Thymus (tissue), 11 donors: ENCODE measurements around the gene NKX2-8. TPM values are rescaled to one million over a fixed set of nuclear protein-coding genes. Genes with fewer than 3 reads are reported as not detected.

ENCODE experiments used
- DNase-seq, 9 donors: peaks; one replicate each; pipeline ENCODE4 v3.0.0-alpha.2; 2013; ENCODE audit warnings: low spot score in 9 of 9, low read depth in 6 of 9, missing footprints in 1 of 9
- H3K27ac ChIP-seq, 2 donors: one replicate each; pipeline ENCODE4 v1.5.1; 2013; ENCODE audit warnings: control low read depth in 1 of 2, low read depth in 1 of 2, low read length in 1 of 2, mild to moderate bottlenecking in 1 of 2, moderate library complexity in 1 of 2
- H3K27me3 ChIP-seq, 2 donors: one replicate each; pipeline ENCODE4 v1.5.1; 2013; ENCODE audit warnings: low read length in 1 of 2; ENCODE audit not compliant: control insufficient read depth in 2 of 2, insufficient read depth in 1 of 2
- H3K36me3 ChIP-seq, 2 donors: one replicate each; pipeline ENCODE4 v1.5.1; 2013; ENCODE audit warnings: low read length in 1 of 2, mild to moderate bottlenecking in 1 of 2, moderate library complexity in 1 of 2; ENCODE audit not compliant: control insufficient read depth in 2 of 2, insufficient read depth in 2 of 2
- H3K4me1 ChIP-seq, 2 donors: one replicate each; pipeline ENCODE4 v1.5.1; 2013; ENCODE audit warnings: low read length in 2 of 2; ENCODE audit not compliant: control insufficient read depth in 2 of 2, insufficient read depth in 2 of 2
- H3K4me3 ChIP-seq, 2 donors: one replicate each; pipeline ENCODE4 v1.5.1; 2013; ENCODE audit warnings: low read length in 2 of 2, control low read depth in 1 of 2, mild to moderate bottlenecking in 1 of 2
- H3K9me3 ChIP-seq, 2 donors: one replicate each; pipeline ENCODE4 v1.5.1; 2013; ENCODE audit warnings: low read length in 1 of 2, mild to moderate bottlenecking in 1 of 2; ENCODE audit not compliant: control insufficient read depth in 2 of 2, insufficient read depth in 1 of 2
- WGBS: extraction: QIAGEN DNeasy Blood & Tissue Kit; methylation state at CpG from one replicate; pipeline ENCODE4 v1.1.7; 2013; 5-methylcytosine and 5-hydroxymethylcytosine counted together
- polyA plus RNA-seq: library from polyadenylated mRNA; stranded (reverse); fragments of 200-250 nt; gene quantifications from one replicate; pipeline ENCODE4 v1.2.3, GENCODE V29; 2013
- total RNA-seq: library from RNA; stranded (reverse); fragments of 120-200 nt; gene quantifications from one replicate; pipeline ENCODE4 v1.2.4, GENCODE V29; 2013
- donor health status: healthy.

The NKX2-8 gene
- total and polyA plus RNA-seq, 2 donors = 0.05 to 0.32 TPM

GRCh38 chr14:36605506-36605857 is 23.1 kb upstream of the NKX2-8 start:
- 49% methylated on average over 1 of the region's 1 CpG for WGBS
- no peak overlapping the region for H3K4me3 ChIP-seq
- no peak overlapping the region for H3K27ac ChIP-seq
- DNase-seq = no peak
- H3K4me1 ChIP-seq = no peaks in the 10 kb centered on the region
- H3K27me3 ChIP-seq = no peaks in the 10 kb centered on the region
- no peaks in the 10 kb centered on the region for H3K9me3 ChIP-seq
- no peaks in the 10 kb centered on the region for H3K36me3 ChIP-seq

DNA sequence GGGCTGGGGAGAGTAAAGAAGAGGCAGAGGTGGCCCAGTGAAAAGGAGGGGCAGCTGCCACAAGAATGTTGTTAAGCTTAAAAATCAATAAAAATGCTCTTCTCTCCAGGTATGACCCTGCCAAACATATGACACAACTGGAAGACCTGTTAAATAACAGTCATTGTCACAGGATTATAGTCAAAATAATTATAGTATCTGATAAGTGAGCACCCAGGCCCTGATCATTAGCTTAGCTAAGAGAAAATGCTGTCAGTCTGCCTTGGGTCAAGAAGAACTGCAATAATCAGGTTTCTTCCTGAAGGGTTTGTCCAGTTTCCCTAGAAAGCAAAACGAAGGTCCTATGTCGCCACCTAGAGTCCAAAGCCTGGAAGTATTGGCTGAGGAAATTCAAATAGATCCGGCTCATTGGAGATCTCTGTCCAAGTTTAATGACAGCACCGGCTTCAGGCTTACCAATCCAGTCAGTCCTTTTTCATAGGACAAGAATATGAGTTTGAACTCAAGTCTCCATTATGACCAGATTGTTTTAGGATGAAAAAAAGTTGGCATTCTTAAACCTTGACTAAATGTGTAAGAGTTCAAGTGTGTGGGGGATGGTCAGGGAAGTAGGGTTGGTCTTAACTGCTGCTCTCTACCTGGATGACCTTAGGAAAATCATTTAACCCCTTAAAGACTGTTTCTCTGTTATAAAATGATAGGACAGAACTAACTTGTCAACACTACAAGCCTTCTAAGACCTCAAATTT is 22.5 kb upstream of the NKX2-8 start:
- H3K27me3 ChIP-seq = no peaks in the 10 kb centered on the region
- under 1% methylated on average over 4 of the region's 4 CpGs for WGBS
- no peaks in the 10 kb centered on the region for H3K36me3 ChIP-seq
- no peak overlapping the region for H3K27ac ChIP-seq
- H3K4me3 ChIP-seq = no peak overlapping the region
- H3K4me1 ChIP-seq = no peaks in the 10 kb centered on the region
- H3K9me3 ChIP-seq = no peaks in the 10 kb centered on the region
- peak in 7 of 9 donors; percentile 4 to 61 (median 39) for DNase-seq

DNA sequence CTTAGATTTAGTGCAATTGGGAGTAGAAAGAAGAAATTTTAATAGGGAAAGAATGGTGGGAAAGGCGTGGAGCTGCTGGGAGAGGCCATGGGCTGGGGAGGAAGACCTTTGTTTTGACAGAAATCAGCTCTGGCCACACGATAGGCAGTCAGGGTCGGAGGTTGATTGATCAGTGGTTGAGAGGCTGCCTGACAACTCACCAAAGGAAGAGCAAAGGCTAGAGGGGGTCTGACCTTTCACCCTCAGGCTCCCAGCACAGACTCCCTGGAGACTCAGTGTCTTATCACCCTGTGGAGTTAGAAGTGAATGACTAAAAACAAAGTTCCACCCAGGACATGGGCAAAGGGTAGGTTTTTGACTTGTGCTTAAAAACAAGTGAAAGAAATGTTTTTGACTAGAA is 18.0 kb upstream of the NKX2-8 start:
- H3K27me3 ChIP-seq = peaks cover 2% of the 10 kb centered on the region in 2 donors
- no peak for DNase-seq
- 6% methylated on average over 3 of the region's 3 CpGs for WGBS
- no peaks in the 10 kb centered on the region for H3K36me3 ChIP-seq
- H3K4me1 ChIP-seq = no peaks in the 10 kb centered on the region
- no peak overlapping the region for H3K4me3 ChIP-seq
- no peak overlapping the region for H3K27ac ChIP-seq
- H3K9me3 ChIP-seq = no peaks in the 10 kb centered on the region

- H3K4me1 ChIP-seq = no peaks in the 10 kb centered on the region
- H3K4me3 ChIP-seq = no peak overlapping the region
- no peak for DNase-seq
- H3K36me3 ChIP-seq = no peaks in the 10 kb centered on the region
- no peaks in the 10 kb centered on the region for H3K9me3 ChIP-seq
- H3K27me3 ChIP-seq = peaks cover 8 to 28% of the 10 kb centered on the region in 2 donors
- no peak overlapping the region for H3K27ac ChIP-seq
Measured at GRCh38 chr14:36591482-36591881, 9.1 kb upstream of the NKX2-8 start.

DNA sequence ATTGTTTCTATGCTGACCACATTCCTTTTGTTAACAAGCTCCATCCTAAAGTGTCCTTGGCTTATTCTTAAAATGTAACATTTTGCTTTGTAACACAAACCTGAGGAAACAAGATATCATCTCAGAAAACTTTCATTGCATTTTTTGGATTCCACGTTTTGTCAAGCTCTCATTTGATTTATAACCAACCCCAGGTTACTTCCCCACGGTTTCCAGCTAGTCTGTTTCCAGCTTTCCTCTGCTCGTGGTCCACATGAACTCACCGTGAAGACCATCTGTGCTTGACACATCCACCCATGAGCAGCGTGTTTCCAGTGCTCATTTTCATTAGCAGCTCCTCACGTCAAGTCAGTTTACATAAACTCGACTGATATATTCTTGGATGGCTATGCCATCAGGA is 6.4 kb upstream of the NKX2-8 start:
- Histone ChIP-seq H3K36me3 (no peaks in the 10 kb centered on the region), H3K27me3 (peaks cover 20 to 52% of the 10 kb centered on the region in 2 donors), H3K27ac (no peak overlapping the region), H3K4me3 (no peak overlapping the region), H3K9me3 (peaks cover 0 to under 1% of the 10 kb centered on the region in 2 donors), H3K4me1 (no peaks in the 10 kb centered on the region)
- WGBS = 5% methylated on average over 7 of the region's 7 CpGs
- DNase-seq = no peak

DNA sequence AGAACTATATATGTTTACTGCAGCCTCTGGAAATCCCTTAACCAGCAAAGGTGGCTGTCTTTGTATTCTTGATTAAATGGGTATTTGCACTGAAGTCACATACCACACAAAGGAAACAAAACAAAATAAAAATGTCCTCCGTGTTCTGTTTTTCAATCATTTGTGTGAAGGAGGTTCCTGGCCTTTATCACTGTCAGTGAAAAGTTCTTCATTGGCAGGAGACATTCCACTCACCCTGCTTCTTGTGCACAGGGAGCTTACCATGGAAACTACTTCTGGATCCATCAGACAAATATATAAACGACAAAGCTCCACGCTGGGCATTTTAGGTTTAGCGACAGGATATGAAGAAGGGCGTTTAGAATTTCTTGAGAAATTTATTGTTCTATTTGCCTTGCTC is 5.7 kb upstream of the NKX2-8 start:
- Histone ChIP-seq H3K9me3 (peaks cover 0 to 6% of the 10 kb centered on the region in 2 donors), H3K4me1 (no peaks in the 10 kb centered on the region), H3K36me3 (no peaks in the 10 kb centered on the region), H3K27ac (no peak overlapping the region), H3K4me3 (no peak overlapping the region), H3K27me3 (peaks cover 27 to 58% of the 10 kb centered on the region in 2 donors)
- DNase-seq = no peak
- WGBS = 6% methylated on average over 5 of the region's 5 CpGs

GRCh38 chr14:36585100-36585499 is 2.7 kb upstream of the NKX2-8 start:
- peaks cover 55 to 79% of the 10 kb centered on the region in 2 donors for H3K27me3 ChIP-seq
- DNase-seq = no peak
- H3K9me3 ChIP-seq = peaks cover 0 to 6% of the 10 kb centered on the region in 2 donors
- no peak overlapping the region for H3K27ac ChIP-seq
- no peaks in the 10 kb centered on the region for H3K36me3 ChIP-seq
- H3K4me1 ChIP-seq = peaks cover 0 to 2% of the 10 kb centered on the region in 2 donors
- H3K4me3 ChIP-seq = no peak overlapping the region
- 17% methylated on average over 5 of the region's 5 CpGs for WGBS

DNA sequence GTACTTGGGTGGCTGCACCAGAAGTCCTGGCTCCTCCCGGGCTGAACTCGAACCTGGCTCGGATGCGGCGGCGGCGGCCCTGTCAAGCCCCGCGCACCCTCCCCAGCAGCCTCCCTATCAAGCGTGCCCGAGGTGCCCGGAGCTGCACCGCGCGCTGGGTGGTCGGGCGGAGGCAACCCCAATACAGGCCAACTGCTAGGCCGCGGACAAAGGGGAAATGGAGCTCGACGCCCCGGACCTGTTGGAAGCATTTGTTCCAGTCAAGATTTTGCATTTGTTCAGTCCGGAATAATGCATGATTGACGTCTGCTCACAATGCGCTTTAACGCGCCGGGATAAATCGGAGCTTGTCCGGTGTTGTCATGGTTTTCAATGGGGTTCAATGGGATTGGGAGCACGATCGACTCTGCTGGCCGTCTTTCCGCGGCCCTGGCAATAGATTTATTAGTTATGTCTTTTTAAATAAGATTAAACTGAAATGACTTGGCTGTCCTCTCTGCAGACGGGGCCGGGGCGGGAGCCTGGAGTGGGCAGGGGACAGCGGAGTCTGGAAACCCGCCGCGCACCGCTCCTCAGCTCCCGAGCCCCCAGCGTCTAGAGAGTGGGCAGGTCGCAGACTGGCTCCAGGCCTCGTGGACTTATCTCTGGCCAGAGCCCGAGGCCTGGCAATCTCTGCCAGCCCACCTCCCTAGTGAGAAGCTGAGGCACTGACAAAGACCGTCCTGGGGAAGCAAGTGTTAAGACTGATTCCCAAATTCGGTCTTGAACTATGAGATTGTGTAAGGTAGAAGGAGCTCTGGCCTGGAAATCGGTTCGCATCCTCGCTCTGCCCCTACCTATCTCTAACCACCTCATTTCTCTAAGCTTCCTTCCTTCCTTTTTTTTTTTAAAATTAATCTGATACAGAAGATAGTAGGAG is 1.7 kb upstream of the NKX2-8 start:
- WGBS = 10% methylated on average over 53 of the region's 53 CpGs
- Histone ChIP-seq H3K27ac (no peak overlapping the region), H3K27me3 (peaks cover 64 to 84% of the 10 kb centered on the region in 2 donors), H3K4me1 (peaks cover 0 to 2% of the 10 kb centered on the region in 2 donors), H3K9me3 (peaks cover 0 to 6% of the 10 kb centered on the region in 2 donors), H3K36me3 (no peaks in the 10 kb centered on the region), H3K4me3 (no peak overlapping the region)
- DNase-seq = no peak

DNA sequence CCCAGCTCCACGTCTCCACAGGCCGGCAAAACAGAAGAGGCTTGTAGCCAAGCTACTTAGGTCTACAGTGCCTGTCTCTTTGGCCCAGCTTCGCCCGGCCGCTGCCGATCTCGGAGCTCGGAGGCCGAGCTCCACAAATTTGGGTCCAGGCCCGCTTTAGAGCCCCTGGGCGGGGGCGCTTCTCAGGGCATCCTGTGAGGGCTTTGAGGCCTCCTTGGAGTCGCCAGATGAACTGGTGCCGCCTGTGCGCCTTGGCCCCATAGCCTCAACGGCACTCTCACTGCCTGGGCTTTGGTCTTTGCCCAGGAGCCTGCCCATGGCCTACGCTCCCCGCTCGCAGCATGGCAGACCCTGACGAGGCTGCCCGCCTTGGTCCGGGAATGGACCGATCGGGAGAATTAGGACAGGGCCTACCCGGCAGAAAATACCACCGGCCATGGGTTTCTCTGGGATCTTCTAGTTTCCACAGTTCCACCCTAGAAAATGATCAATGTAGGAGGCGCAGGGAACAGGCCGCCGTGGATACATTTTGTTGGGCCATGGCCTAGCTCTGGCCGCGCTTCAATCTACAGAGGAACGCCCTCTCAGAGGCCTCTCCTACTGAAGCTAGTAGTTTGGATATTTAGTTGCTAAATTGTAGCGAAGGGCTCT is 953 bp upstream of the NKX2-8 start:
- 11% methylated on average over 33 of the region's 33 CpGs for WGBS
- Histone ChIP-seq H3K9me3 (peaks cover 0 to 6% of the 10 kb centered on the region in 2 donors), H3K27ac (no peak overlapping the region), H3K4me1 (peaks cover 0 to 2% of the 10 kb centered on the region in 2 donors), H3K36me3 (no peaks in the 10 kb centered on the region), H3K27me3 (peaks cover 65 to 88% of the 10 kb centered on the region in 2 donors), H3K4me3 (no peak overlapping the region)
- DNase-seq = no peak
